Activated CD8-positive, alpha-beta memory T cell treated with anti-CD3 and anti-CD28 coated beads, Interleukin-2, amount 50 U/mL, for 4 hours (primary cell): ENCODE results near the gene GALNT2.

ENCODE experiments used
- DNase-seq: peaks from one replicate; pipeline ENCODE4 v3.0.0-alpha.2; 2020

Gene GALNT2

DNA sequence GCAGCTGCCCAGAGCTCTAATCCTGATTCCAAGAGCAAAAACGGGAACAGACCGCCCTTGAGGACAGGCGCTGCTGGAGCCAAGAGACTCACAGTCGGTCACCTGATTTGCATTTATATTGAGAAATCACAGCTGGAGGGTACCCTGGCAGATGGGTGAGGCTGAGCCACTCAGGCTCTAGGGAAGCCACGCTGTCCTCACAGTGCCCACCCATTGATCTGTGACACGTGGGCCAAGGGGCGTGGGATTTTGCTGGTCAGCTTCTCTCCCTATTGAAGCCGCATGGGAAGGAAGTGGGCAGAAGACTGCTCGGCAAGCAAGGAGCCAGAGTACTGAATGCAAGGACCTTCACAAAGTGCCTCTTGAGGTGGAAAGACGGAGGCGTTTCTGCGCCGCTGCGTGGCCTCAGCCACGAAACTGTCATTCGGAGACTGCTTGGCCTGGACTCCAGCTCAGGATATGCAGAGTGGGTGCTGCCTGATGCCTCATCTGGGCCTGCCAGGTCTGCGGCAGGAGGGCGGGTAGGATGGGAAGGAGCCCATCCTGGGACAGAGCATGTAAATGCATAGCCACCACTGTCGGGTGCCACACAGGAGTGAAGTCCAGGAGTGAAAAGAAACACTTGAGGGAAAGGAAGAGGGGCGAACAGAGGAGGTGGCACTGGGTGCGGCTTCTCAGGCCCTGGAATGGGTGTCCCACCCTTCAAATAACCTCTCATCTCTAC, 219.3 kb downstream of the GALNT2 start:
- DNase-seq, result no peak

- DNase-seq, result peak; percentile 6
These were observed 219.8 kb downstream of the GALNT2 start for GRCh38 chr1:230286890-230287269.

DNA sequence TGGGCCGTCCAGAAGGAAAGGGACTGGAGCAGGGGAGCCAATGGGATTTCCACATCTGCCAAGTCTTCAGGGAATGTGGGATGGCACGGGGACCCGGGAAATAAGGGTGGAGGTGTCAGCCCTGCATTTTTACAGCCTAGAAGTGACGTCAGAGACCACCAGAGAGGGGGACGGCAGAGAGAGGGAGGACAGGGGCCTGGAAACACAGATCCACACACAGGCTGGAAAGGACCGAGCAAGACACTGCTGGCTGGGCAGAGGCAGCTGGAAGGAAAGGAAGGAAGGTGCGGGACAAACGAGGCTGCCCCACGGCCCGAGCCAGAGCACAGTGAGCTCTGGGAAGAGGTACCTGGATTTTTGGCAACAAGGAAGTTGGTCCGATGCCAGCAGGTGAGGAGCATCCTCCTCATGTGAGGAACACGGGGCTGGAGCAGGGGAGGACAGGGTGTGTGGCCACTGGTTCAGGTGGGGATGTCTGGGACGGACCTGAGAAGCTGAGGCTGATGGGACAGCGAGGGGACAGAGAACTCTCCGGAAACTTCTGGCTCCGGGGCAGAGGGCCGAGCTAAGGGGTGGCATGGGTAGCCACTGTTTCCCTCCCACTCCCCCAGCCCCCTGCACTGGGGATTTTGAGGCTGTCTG, 220.8 kb downstream of the GALNT2 start:
- DNase-seq, result no peak

GRCh38 chr1:230288641-230289349, 221.8 kb downstream of the GALNT2 start:
- DNase-seq, result peak; percentile 9

DNA sequence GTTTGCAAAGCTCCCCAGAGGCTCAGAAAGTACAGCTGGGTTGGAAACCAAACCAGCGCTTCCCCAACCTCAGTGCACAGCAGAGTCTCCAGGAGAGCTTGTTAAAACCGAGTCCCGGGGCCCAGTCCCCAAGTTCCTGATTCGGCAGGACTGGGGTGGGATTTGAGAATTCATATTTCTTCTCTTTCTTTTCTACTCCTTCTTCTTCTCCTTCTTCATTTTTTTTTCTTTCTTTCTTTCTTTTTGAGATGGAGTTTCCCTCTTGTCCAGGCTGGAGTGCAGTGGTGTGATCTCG, 222.3 kb downstream of the GALNT2 start:
- no peak for DNase-seq

DNA sequence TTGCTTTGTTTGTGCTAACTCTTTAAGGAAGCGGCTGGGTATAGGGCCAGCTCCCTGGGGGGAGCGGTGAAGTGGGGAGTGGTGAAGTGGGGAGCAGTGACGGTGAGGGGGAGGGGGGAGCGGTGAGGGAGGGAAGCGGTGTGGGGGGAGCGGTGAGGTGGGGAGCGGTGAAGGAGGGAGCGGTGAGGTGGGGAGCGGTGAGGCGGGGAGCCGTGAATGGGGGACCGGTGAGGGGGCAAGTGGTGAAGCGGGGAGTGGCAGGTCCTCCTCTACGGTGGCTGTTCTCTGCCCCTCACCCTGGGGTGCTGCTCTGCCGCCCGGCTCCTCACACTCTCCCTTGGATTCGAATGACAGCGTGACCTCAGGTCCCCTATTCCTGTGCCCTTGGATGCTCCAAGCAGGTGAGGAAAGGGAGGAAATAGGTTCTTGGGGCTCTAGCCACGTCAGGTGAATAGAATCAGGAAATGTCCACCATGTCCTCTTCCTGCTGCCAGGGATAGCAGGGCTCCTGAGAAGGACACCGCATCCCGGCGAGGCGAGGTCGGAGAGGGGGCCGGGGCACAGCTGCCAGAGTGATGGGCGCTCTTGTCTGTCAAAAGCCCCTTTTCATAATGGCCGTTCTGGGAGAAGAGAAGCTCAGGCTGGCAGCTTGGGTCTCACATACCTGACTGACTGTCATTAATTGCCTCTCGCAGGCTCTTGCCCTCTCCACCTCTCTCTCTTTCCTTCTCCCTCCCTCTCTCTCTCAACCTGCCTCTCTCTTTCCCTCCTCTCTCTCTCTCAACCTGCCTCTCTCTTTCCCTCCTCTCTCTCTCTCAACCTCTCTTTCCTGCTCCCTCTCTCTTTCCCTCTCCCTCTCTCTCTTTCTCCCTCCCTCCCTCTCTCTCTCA, 224.9 kb downstream of the GALNT2 start:
- no peak for DNase-seq

DNA sequence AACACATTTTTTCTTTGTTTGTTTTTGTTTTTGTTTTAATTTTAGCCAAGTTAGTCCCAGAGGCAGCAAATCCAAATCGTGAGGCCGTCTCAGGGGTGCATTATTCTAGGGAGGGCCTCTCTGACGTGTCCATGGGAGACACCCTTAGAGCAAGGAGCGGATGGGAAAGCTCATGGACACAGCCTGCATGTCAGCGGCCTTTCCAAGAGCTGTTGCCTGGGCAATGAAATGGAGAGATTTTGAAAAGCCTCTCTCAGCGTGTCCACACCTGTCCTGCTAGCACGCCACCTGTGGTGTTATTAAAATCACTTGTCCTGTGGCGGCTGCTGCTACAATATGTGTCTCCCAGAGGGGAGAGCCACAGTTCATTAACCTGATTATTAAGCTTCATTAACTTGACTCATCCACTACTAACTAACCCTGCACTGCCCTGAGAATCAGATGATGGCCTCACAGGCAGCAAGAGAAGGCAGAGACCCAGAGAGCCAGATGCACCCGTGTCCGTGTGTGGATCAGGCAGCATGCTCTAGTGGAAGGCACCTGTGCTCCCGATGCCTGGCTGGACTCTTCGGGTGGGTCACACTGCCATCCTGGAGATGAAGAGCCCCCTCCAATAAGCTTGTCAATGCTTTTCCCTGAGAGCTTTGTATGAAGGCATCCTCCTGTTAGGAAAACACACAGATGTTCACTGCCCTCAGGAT, 225.8 kb downstream of the GALNT2 start:
- no peak for DNase-seq

DNA sequence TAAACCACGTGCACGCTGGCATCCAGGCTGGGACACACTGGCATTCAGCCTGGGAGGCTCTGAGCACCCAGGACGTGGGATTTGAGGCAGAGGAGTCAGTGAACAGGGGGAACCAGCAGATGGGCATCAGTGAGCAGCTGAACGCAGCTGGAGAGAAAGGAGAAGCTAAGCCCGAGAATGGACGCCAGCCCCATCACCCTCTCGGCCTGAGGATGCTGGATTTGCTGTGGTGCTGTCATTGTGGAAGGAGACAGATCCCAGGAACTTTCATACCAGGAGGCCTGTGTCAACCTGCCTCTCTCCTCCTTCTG, 226.3 kb downstream of the GALNT2 start:
- DNase-seq, result no peak

DNA sequence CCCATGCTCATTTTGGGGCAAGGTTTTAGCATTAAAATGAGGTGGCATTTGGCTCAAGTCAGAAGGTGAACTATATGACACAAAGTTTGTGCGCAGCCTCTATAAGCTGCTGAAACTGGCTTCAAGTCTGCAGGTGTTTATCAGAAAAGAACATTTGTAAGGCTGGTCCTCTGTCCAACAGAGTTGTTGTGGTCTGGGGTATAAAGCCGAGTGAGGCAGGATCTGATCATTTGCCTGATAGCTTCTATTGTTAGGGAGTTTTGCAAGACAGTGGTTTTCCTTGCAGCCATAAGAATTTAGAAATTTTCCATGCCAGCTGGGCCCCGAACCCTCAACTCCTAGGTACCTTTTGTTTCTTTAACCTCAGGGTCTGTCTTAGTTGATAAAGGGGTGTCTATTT, 228.3 kb downstream of the GALNT2 start:
- no peak for DNase-seq

DNA sequence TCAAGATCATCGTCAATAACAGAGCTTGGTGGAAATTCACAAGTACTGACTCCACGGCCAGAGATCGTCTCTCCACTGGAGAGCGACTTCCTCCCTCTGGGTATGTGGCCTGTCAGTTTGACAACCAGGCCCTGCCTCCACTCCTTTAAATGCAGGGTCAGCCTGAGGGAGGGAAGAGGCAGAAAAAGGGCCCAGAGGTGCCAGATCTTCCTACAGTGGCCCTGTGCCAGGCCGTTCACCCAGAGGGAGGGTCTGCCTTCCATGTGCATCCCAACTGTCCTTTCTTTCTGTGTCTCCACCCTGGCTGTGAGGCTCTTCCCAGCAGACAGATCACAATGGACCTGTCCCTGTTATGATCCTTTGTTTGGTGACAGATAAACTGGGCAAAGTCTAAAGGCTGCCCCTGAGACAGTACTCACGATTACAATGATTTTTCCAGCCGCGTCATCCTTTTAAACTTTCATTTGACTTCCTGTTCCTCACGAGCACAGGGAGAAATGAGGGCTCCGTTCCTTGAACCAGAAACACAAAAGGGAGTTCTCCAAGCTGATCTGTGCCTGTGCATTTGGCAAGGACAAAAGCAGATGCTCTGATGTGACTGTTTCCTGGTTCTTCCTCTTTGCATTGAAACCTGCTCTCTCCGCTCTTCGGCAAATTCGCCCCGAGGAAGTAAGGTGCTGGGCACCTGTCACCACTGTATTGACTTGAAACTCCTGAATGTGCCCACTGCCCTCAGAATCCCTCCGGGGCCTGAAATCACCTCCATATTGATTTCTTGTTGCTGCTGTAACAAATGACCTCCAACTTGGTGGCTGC, 232.4 kb downstream of the GALNT2 start:
- DNase-seq, result peak; percentile 1

DNA sequence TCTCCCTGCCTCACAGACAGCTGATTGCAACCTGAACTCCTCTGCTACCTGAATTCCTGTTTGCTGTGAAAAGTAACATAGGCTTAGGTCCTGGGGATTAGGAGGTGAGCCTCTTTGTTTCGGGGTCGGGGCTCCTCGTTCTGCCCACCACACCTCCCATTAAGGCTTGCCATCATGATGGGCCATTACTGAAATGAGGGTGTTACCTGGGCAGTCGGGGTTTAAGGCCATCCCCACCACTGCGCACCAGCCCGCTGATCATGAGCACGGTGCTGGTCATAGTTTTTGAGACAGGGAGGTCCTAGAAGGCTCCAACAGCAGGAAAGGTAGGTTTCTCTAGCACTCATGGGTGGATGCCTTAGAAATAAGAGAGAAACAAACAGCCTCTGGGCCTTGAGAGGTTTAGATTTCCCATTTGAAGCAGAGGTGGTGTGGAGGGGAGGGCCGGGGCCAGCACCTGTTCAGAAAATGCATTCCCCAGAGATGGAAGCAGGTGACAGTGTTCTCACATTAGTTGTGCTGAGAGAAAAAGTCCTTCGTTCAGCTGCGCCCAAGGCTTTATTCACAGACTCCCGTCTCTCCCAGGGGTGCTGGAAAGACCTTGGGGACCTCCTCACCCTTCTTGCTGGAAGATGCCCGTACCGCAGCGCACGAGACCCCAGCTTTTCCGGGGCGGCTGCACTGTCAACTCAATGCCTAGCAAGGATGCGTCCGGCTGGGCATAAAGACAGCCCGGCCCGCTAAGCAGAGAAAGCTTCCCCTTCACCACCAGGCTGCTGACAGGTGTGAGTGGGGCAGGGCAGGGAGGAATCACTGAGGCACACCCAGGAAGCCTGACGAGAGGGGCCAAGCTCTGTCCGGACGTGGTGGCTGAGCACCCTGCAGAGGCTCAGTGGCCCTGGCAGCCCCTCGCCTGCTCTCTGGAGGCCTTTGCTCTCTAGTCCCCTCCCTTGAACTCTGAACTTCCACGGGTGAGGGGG, 233.6 kb downstream of the GALNT2 start:
- DNase-seq, result no peak

DNA sequence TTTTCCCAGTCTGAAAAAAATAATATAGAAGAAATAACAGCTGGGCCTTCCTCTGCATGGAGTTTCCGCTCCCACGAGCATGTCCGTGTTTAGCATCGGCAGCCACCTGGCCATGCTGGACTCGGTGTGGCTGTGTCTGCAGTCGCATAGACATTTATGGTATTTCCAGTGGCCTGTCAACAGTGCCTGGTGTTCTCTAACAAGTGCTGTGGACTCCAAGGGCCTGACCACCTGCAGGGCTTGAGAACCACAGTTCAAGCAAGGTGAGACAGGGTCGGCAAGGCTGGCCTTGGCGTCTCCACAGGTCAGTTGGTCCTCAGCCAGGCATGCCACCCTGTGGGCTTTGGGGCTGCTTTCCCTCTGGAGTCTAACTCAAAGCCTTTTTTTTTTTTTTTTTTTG, 234.3 kb downstream of the GALNT2 start:
- DNase-seq, result no peak

DNA sequence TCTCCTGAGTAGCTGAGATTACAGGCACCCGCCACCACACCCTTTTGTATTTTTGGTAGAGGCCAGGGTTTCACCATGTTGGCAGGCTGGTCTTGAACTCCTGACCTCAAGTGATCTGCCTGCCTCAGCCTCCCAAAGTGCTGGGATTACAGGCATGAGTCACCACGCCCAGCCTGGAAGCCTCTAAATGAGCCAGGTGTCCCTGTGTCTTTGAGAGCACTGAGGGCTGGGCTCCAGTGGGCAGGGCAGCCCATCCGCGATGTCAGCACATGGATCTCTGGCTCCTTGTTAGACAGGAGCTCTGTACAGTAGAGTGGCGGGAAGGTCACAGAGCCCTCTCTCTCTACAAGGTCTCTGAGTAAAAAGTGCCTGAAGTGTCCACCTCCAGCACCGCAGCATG, 234.8 kb downstream of the GALNT2 start:
- DNase-seq, result no peak

DNA sequence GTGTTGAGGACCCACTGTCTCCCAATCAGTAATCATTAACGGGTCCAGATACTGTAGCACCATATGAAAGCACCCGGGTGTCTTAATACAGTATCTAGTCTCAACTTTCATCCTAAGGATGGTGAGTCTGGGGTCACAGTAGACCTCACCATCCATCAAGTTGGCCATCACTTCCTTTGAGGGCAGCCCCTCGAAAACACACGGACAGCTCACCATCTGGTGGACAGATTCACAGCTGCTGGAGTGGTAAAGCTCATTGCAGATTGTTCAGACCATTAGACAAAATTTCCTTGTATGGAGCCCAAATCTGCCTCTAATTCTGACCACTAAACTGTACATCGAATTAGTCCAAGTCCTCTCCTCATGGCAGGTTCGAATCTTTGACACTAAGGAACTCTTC, 236.0 kb downstream of the GALNT2 start:
- no peak for DNase-seq

- no peak for DNase-seq
These were observed 236.8 kb downstream of the GALNT2 start for GRCh38 chr1:230303822-230304221.

GRCh38 chr1:230306169-230306568, 239.1 kb downstream of the GALNT2 start:
- DNase-seq, result no peak

DNA sequence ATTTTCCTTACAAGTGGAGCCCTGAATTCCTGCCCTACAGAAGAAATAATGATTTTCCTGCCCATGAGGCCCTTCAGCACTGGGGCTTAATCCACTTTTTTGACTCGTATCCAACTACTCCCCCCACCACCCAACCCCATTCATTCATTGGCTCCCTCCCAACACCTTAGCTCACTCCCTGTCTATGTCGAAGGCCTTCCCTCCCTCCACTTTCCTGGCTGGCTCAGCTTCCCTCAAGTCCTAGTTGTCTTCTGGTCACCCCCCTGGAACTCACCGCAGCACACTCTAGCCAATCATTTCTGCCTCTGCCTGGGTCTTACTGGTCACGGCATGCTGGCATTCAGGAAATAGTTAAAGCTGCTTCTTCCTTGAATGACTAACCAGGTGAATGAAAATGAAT, 240.2 kb downstream of the GALNT2 start:
- no peak for DNase-seq

DNA sequence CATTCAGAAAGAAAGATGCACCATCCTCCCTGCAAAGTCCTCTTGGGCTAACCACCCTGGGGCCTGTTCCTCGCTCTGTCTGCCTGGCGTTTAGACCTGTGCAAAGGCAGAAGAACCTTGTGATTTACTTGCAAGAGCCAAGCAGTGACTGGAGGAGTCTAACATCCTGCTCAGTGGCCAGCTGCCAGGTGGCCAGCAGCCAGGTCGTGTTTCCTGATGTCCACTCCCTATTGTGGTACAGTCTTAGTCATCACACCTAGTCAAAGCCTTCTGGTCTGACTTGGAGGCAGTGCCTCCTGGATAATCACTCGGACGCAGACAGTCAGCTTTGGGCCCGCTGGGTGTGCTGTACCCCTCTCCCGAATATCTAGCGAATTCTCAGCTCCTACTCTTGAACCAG, 241.0 kb downstream of the GALNT2 start:
- DNase-seq, result no peak

DNA sequence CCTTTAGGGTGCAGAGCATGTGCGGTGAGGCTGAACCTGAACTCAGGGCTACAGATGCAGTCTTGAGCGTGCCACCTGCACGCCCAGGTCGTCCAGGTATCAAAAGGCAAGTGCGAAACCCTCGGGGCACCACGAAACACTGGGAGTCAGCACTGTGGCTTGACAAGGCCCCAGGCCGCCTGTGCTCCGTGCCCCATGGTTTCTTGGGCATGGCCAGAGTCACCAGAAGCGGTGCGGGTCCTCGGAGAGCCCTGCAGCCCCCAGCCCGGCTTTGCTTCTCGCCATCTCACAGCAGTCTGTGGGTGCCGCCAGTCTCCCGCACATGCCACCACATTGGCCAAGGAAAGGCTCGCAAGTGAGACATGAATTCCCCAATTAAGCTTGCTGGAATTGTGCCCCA, 241.8 kb downstream of the GALNT2 start:
- DNase-seq, result no peak

DNA sequence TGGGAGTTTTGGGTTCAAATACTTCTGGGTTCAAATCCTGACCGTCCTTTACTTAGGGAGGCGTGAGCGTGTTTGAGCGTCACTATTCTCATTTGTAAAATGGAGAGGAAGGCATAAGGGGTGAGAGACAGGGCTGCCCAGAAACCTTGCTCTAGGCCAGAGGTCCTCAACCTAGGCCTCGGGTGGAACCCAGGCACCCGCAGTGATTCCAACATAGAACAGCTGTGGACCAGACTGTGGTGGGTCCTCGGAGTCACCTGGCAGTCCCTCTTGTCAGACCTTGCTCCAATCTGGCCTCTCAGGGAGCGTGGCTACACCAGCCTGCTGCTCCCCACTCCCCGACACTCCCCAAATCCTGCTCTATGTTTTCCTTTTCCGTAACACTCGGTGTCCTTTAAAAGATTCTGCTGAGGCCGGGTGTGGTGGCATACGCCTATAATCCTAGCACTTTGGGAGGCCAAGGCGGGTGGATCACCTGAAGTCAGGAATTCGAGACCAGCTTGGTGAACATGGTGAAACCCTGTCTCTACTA, 242.7 kb downstream of the GALNT2 start:
- no peak for DNase-seq
